ENCODE results near the gene OCA2.
A peak's percentile ranks its signal among the peaks of the same experiment; 100 is the strongest.

The OCA2 gene

GRCh38 chr15:28118531-28118930 is 19.4 kb upstream of the OCA2 start:
- DNase-seq, result no peak

DNA sequence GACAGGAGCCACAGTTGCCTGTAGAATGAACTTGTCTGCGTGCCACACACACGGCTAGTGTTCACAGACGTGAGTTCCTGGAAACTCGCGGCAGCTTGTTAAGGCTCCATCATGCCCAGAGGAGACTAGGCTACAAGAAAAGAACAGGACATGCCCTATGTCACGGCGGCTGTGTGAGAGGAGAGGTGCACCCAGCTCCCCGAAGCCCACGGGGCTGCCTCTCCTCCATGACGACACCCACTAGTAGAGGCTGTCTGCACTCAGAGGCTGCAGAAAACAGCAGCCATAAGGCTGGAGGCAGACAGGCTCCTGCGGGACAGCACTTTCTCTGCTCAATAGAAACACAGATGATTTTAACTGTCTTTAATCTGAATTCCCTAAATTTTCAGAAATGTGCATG is 19.0 kb upstream of the OCA2 start:
- no peak for DNase-seq

DNA sequence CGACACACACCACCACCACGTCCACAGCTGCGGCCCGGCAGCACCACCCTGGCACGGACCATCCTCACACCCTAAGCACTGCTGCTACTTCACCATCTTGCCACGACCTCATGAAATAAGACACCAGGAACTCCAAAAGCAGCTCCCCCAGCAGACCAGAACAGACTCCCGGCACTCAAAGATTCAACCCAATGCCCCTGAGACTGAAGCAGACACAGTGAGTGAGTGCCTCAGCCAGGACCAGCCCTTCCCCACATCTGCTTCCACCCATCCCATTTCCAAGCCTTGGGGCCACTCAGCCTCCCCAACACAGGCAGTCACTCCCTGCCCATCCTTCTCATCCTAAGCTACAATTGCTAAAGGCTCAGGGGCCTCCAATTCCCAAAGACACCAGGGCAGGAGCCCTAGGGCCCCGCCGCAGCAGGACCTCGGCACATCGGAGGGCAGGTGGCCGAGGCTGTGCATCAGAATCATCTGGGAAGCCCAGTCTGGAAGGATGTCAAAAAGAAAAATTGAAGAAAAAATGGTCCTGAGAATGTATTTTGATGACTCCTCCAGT is 18.4 kb upstream of the OCA2 start:
- DNase-seq, result no peak

DNA sequence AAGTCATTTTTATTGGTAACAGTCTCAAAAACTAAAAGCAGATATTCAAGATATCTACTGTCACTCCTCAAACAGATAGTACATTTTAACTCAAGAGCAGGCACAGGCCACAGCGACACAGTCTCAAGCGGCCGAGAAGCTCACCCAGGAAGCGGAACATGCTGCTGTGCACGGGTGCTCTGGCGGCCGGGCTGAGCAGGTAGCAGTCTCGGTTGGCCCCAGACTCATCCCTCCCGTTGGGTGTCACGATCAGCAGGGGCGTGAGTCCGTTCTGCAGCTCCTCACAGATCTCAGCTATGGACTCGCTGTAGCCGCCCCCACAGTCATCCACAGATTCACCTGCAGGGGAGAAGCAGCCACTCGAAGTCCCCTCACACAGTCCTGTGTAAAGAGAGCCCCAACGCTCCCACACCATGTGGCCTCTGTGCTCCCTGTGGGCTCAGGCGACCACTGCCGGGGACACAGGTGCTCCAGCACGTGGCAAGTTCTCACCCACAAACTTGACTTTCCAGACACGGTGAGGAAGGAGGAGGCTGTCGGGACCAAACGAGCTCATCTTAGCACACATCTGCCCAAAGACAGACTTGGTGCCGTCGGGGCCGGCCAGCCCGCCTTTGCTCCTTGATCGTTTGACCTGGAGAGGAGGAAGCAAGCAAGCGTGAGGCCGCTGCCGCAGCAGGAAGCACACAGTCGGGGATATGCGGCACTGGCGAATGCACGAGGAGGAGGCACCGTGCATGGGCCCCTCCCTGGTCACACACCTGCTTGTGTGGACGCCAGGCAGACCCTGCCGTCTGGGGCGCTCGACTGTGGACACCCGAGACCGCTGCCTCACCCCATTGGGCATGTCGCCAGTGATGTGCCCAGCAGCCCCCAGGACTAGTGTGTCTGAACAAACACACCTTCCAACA is 17.7 kb upstream of the OCA2 start:
- no peak for DNase-seq

DNA sequence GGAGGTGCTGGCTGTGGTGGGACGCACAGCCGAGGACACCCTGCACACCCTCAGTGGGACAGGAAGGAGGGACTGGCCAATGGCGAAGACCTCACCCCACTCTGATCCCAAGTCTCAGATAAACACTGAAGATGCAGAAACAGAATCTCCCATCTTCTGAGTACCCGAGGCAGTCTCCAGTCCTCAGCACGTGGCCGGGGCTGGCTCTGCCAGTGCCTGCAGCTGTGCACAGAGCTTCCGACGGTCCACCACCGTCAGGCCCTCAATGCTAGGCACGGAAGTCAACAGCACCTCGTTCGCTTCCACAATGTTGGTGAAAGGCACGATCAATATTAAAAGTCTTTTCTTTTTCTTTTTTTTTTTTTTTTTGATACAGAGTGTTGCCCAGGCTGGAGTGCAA is 16.8 kb upstream of the OCA2 start:
- DNase-seq, result no peak

DNA sequence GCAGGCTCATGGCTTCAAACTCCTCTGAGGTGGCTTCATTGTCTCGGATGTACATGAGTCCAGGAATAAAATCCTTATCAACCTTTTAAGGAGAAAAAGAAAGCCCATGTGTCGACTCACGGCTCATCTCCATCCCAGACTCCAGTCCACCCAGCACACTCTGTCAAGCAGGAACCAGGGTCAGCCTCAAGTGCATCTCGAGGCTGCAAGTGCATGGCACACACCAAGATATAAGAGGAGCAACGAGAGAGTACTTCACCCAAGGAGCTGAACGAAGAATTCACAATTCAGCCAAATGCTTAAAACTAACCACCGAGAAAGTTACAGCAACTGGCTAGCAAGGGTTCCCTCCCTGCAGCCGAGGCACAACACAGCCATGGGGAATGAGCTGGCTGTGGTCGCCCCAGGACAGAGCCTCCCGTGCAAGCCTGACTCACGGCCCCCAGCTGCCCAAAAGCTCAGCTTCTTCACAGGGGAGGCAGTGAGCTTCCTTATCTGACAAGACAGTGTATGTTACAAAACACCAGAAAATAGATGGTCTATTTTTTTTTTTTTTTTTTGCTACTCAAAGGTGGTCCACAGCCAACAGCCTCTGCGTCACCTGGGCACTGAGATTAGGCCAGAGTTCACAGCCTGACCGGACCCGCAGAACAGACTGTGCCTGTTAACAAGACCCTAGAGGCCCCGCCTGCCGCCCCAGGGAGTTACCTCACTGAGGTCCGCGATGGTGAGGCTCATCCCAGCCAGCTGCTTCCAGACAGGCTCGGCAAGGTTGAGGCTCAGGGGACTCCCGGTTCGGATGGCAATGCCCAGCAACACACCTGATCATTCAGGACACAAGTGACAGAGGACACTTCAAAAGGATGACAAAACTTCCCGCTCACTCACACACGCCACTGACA is 15.9 kb upstream of the OCA2 start:
- no peak for DNase-seq

DNA sequence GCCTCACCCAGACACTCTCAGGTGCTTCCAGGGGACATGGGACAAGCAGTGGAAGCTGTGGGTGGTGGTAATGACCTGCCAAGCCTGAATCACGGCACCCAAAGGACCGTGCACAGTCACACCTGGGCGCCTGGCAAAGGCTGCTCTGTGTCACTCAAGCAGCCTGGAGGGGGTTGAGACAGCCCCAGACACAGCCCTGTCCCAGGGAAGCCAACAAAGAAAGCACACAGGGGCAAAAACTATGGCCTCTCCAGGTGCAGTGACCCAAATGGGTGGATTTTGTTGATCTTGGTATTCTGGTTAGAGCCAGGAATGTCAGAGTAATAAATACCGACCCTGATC is 15.0 kb upstream of the OCA2 start:
- DNase-seq, result no peak

DNA sequence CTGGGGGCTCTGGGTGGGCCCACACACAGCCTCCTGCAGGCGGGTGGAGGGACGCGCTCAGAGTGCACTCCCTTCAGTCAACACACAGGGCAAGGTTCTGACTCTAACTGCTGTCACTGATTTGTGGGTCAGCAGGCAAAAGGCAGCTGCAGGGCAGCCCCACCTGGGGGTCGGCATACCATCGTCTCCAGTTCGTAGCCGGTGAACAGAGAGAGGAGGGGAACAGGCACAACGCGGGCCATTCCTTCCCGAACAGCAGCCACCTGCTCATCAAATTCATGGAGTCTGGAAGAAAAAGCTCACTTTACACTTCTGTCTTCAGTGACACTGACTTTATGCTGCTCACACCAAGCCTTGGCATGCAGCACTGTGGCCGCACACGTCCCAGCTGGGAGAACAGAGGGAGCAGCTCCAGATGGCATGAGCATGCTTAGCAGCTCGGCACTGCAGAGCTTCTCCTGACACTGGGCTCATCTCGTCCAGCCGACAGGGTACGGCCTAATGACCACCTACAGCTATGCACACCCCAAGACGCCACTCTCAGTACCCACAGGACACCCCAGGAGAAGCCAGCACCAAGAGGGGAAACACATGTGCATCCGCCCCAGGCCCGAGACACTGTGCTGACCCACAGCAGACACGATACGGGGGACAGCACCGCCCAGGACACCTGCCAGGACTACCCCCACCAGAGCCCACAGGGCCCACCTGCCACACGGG is 14.4 kb upstream of the OCA2 start:
- no peak for DNase-seq

- DNase-seq, result no peak
Measured at GRCh38 chr15:28112962-28113361, 13.8 kb upstream of the OCA2 start.

- no peak for DNase-seq
Measured at GRCh38 chr15:28112101-28112760, 13.1 kb upstream of the OCA2 start.

- DNase-seq, result no peak
Measured at GRCh38 chr15:28111543-28111942, 12.4 kb upstream of the OCA2 start.

DNA sequence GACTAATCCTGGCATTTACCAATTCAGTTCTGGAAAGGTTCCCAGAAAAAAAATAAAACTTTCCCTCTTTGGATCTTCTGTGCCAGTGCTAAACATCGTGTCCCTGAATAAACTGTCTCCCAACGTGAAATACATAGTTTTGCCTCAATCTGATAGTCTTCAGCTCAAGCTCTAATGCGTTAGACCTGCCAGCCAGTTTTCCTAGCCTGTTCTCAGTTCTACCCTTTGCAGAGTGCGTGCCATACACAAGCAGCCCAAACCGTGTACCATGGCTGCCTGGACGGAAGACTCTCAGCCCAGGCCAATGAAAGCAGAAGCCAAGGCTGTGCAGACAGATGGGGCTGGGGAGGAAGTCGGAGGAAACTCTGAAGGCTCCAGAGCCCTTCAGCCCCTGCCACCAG is 11.4 kb upstream of the OCA2 start:
- no peak for DNase-seq

- DNase-seq, result no peak
Measured at GRCh38 chr15:28109626-28110455, 10.7 kb upstream of the OCA2 start.

GRCh38 chr15:28107904-28108275 is 8.8 kb upstream of the OCA2 start:
- no peak for DNase-seq

DNA sequence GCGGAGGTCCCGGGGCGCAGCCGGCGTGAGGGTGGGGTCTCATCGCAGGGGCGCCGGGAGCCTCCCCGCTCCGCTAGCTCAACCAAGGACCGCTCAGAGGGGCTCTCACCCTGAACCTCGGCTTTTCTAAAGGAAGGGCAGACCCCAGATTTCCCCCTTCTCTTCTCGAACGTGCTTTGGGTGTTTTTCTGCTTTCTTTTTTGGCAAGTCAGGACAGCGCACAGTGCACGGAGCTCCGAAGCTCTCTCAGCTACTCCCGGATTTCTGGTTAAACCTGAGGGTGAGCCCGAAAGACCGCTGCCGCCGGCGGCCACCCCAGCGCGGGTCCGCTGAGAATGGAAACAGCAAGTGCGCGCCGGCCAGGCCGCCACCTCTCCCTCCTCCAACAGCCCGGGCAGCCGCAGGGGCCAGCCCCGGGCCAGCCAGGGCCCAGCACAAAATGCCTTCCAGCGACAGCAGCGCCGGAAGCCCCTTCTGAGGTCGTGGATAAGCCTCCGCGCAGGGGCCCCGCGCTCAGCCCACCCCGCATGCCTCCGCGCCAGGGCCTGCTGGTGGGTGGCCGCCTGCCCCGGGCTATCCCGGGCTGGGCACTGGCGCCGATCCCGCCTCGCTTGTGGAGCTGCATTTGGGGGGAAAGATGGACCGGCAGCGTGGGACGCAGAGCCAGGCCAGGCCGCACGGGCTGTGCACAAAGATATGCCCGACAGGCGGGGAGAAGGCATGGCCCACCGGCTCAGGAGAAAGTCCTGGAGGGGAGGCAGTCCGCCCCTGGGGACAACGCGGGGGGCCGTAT is 8.2 kb upstream of the OCA2 start:
- no peak for DNase-seq

- DNase-seq, result peak; percentile 7
Measured at GRCh38 chr15:28106294-28107110, 7.4 kb upstream of the OCA2 start.

DNA sequence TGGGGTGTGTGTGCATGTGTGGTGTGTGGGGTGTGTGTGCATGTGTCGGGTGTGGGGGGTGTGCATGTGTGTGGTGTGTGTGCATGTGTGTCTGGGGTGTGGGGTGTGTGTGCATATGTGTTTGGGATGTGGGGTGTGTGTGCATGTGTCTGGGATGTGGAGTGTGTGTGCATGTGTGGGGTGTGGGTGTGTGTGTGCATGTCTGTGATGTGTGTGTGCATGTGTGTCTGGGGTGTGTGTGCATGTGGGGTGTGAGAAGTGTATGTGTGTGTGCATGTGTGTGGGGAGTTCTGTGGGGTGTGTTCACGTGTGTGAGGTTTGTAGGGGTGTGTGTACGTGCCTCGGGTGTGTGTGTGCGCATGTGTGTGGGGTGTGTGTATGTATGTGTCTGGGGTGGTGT is 6.7 kb upstream of the OCA2 start:
- no peak for DNase-seq

GRCh38 chr15:28105224-28105791 is 6.2 kb upstream of the OCA2 start:
- DNase-seq, result no peak

DNA sequence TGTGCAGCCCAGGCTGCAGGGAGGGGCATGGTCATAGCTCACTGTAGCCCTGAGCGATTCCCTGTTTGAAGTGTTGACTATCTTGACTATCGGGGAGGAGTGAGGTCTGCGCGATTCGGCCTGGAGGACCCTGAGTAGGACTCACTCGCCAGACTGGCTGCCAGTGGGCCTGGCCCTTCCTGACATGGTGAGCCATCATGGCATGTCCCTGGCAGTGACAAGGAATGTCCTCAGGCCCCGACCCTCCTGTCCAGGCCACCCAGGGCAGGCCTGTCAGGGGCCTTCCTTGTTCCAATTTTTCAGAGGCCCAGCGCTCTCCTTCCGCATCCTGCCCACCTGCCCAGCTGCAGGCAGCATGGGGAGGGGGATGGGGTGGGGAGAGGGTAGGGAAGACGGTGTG is 5.2 kb upstream of the OCA2 start:
- no peak for DNase-seq

GRCh38 chr15:28103831-28104230 is 4.7 kb upstream of the OCA2 start:
- DNase-seq, result no peak
